Nucleus accumbens (tissue), 56 donors: ENCODE measurements around the gene CD300A.
"Not testable (repeated sequence)": the region's sequence is repeated elsewhere in the genome, so short reads cannot be mapped to it uniquely, and the experiment has no call there.

Experiments
- DNase-seq, 56 donors: peaks; one replicate each; lab custom pipeline; 2025; lab: John Stamatoyannopoulos, UW

CD300A gene

GRCh38 chr17:74515941-74516340, 49.5 kb downstream of the CD300A start:
- no peak for DNase-seq

- no peak for DNase-seq
Measured at GRCh38 chr17:74516561-74517328, 50.3 kb downstream of the CD300A start.

- DNase-seq = not testable (repeated sequence)
Measured at GRCh38 chr17:74518413-74518981, 52.1 kb downstream of the CD300A start.

GRCh38 chr17:74520016-74520434, 53.6 kb downstream of the CD300A start:
- peak in 1 of 56 donors; percentile 43 for DNase-seq

GRCh38 chr17:74520790-74521480, 54.5 kb downstream of the CD300A start:
- no peak for DNase-seq

- DNase-seq = peak in 1 of 56 donors; percentile 16
Measured at GRCh38 chr17:74521701-74522201, 55.3 kb downstream of the CD300A start.

GRCh38 chr17:74522381-74523105, 56.1 kb downstream of the CD300A start:
- no peak for DNase-seq

- DNase-seq = no peak
Measured at GRCh38 chr17:74523308-74523707, 56.9 kb downstream of the CD300A start.

- DNase-seq = no peak
Measured at GRCh38 chr17:74524653-74525464, 58.4 kb downstream of the CD300A start.

GRCh38 chr17:74525465-74525725, 59.0 kb downstream of the CD300A start:
- DNase-seq = no peak

- no peak for DNase-seq
Measured at GRCh38 chr17:74525781-74526288, 59.4 kb downstream of the CD300A start.

- DNase-seq = no peak
Measured at GRCh38 chr17:74526681-74527080, 60.2 kb downstream of the CD300A start.

- DNase-seq = no peak
Measured at GRCh38 chr17:74527081-74527480, 60.6 kb downstream of the CD300A start.

GRCh38 chr17:74527756-74528155, 61.3 kb downstream of the CD300A start:
- no peak for DNase-seq

- no peak for DNase-seq
Measured at GRCh38 chr17:74528491-74529199, 62.2 kb downstream of the CD300A start.

GRCh38 chr17:74529243-74529642, 62.8 kb downstream of the CD300A start:
- no peak for DNase-seq

- DNase-seq = no peak
Measured at GRCh38 chr17:74530831-74531150, 64.4 kb downstream of the CD300A start.

GRCh38 chr17:74531231-74531761, 64.9 kb downstream of the CD300A start, which contains the start of gene CD300LB:
TSS of gene CD300LB (minus strand) at chr17:74531475. CDS start at chr17:74531350, 125 bp downstream.
- no peak for DNase-seq

- DNase-seq = peak in 13 of 56 donors; percentile 11 to 47 (median 25)
Measured at GRCh38 chr17:74532115-74532514, 65.7 kb downstream of the CD300A start.
